Endodermal cell (in vitro differentiated cells): ENCODE measurements around the gene COL18A1. TPM values are rescaled to one million over a fixed set of nuclear protein-coding genes. Genes with fewer than 3 reads are reported as not detected.

ENCODE experiments used
- DNase-seq: peaks from one replicate; pipeline ENCODE4 v3.0.0-alpha.2; 2017
- H3K27ac ChIP-seq: 2 replicates; pipeline ENCODE4 v1.5.1; 2013; ENCODE audit warnings: mild to moderate bottlenecking, low read depth, low read length, moderate library complexity
- H3K27me3 ChIP-seq: 2 replicates; pipeline ENCODE4 v1.6.1; 2013; ENCODE audit warnings: mild to moderate bottlenecking, low read length, moderate library complexity; ENCODE audit not compliant: insufficient read depth, control insufficient read depth, poor library complexity, severe bottlenecking
- H3K36me3 ChIP-seq: 2 replicates; pipeline ENCODE4 v1.7.0; 2013; ENCODE audit warnings: mild to moderate bottlenecking, low read length, moderate library complexity; ENCODE audit not compliant: control insufficient read depth, insufficient read depth
- H3K4me1 ChIP-seq: one replicate; pipeline ENCODE4 v1.7.0; 2013; ENCODE audit warnings: low read length; ENCODE audit not compliant: control insufficient read depth, insufficient read depth
- H3K4me3 ChIP-seq: 2 replicates; pipeline ENCODE4 v1.5.1; 2013; ENCODE audit warnings: mild to moderate bottlenecking, low read length, moderate library complexity
- H3K9ac ChIP-seq: 2 replicates; pipeline ENCODE4 v1.6.1; 2013; ENCODE audit warnings: mild to moderate bottlenecking, low read length, moderate library complexity; ENCODE audit not compliant: poor library complexity, severe bottlenecking; ENCODE audit errors: extremely low read depth
- H3K9me3 ChIP-seq: 2 replicates; pipeline ENCODE4 v1.6.1; 2013; ENCODE audit warnings: mild to moderate bottlenecking, low read length, moderate library complexity; ENCODE audit not compliant: control insufficient read depth
- H3K27ac Mint-ChIP-seq: 2 replicates; pipeline ENCODE4 v1.8.0; 2020; ENCODE audit warnings: mixed read lengths
- H3K27me3 Mint-ChIP-seq: 2 replicates; pipeline ENCODE4 v1.8.0; 2021; ENCODE audit warnings: mild to moderate bottlenecking, mixed read lengths; ENCODE audit not compliant: insufficient read depth
- H3K36me3 Mint-ChIP-seq: 2 replicates; pipeline ENCODE4 v1.8.0; 2020; ENCODE audit warnings: low read depth, mixed read lengths
- H3K4me1 Mint-ChIP-seq: 2 replicates; pipeline ENCODE4 v1.8.0; 2020; ENCODE audit warnings: mixed read lengths
- H3K4me3 Mint-ChIP-seq: 2 replicates; pipeline ENCODE4 v1.8.0; 2020; ENCODE audit warnings: mild to moderate bottlenecking, moderate library complexity, mixed read lengths
- H3K9me3 Mint-ChIP-seq: 2 replicates; pipeline ENCODE4 v1.8.0; 2020; ENCODE audit warnings: mild to moderate bottlenecking, mixed read lengths
- WGBS, 2 experiments: methylation state at CpG; one replicate each; pipeline versions ENCODE4 v1.1.5 to v1.1.7; 2013; ENCODE audit warnings: missing lambda C conversion rate in 2 of 2, mixed read lengths in 1 of 2; ENCODE audit not compliant: insufficient coverage in 1 of 2, insufficient read length in 1 of 2; 5-methylcytosine and 5-hydroxymethylcytosine counted together
- total RNA-seq, 2 donors: library from RNA; stranded (reverse); fragmentation: NEBNext Ultra II Directional in 1 of 2; extraction: Animal tissue kit (Norgen Biotek cat#: 25700) in 1 of 2; gene quantifications; 2 replicates in 1 of 2; 3 replicates in 1 of 2; pipeline ENCODE4 v1.2.1, GENCODE V29; 2021
- TF ChIP-seq, protein P1 (sequence below): fragments of 200-600 bp; sonication (generic); conservative IDR thresholded peaks from 2 replicates; pipeline ENCODE4 v1.5.0; 2021; ENCODE audit warnings: antibody characterized with exemption, mild to moderate bottlenecking

COL18A1 gene
- total RNA-seq, 2 donors from 2014 or later = 332 to 398 TPM

DNA sequence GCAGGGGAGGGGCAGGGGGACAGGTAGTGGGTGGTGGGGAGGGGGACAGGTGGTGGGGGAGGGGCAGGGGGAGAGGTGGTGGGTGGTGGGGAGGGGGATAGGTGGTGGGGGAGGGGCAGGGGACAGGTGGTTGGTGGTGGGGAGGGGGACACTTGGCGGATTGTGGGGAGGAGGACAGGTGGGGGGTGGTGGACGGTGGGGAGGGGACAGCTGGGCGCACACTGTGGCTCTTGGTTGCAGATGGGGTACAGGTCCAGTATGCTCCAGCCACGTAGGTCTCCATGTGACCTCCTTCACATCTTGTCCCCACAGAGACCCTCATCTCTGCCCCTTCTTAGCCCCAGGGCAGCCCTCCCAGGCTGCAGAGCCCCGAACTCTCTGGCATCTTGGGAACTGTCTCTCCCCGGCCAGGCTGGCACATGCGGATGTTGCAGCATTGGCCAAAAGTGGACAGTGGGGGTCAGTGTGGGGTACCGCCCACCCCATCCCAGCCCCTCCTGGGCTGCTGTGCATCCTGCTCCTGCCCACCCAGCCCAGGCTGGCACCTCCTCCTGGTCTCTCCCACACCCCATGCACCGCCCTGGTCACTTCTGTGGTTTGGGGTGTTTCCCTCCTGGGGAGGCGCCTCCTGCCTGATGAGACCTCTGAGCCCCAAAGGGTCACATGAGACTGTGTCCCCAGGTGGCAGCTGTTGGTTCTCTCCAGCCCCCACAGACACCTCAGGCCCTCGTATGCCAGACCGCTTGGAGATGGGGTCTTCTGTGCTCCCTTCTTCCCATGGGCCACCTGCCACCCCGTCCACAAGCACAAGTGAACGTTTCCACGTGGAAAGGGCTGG lies 144.9 kb downstream of the COL18A1 start:
- Mint-ChIP-seq H3K27ac (no peak overlapping the region), H3K27me3 (peaks cover 22% of the 10 kb centered on the region), H3K36me3 (no peaks in the 10 kb centered on the region), H3K9me3 (peaks cover 8% of the 10 kb centered on the region), H3K4me1 (no peaks in the 10 kb centered on the region), H3K4me3 (no peak overlapping the region)
- Histone ChIP-seq H3K4me1 (no peaks in the 10 kb centered on the region), H3K4me3 (no peak overlapping the region), H3K9ac (no peak overlapping the region), H3K9me3 (no peaks in the 10 kb centered on the region), H3K27ac (no peak overlapping the region), H3K27me3 (no peaks in the 10 kb centered on the region), H3K36me3 (no peaks in the 10 kb centered on the region)
- DNase-seq = peak; percentile 47
- 91 to 94% methylated on average over 11 to 13 of the region's 15 CpGs for WGBS, 2 experiments
- TF ChIP-seq, protein P1, sequence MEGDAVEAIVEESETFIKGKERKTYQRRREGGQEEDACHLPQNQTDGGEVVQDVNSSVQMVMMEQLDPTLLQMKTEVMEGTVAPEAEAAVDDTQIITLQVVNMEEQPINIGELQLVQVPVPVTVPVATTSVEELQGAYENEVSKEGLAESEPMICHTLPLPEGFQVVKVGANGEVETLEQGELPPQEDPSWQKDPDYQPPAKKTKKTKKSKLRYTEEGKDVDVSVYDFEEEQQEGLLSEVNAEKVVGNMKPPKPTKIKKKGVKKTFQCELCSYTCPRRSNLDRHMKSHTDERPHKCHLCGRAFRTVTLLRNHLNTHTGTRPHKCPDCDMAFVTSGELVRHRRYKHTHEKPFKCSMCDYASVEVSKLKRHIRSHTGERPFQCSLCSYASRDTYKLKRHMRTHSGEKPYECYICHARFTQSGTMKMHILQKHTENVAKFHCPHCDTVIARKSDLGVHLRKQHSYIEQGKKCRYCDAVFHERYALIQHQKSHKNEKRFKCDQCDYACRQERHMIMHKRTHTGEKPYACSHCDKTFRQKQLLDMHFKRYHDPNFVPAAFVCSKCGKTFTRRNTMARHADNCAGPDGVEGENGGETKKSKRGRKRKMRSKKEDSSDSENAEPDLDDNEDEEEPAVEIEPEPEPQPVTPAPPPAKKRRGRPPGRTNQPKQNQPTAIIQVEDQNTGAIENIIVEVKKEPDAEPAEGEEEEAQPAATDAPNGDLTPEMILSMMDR = no peak

DNA sequence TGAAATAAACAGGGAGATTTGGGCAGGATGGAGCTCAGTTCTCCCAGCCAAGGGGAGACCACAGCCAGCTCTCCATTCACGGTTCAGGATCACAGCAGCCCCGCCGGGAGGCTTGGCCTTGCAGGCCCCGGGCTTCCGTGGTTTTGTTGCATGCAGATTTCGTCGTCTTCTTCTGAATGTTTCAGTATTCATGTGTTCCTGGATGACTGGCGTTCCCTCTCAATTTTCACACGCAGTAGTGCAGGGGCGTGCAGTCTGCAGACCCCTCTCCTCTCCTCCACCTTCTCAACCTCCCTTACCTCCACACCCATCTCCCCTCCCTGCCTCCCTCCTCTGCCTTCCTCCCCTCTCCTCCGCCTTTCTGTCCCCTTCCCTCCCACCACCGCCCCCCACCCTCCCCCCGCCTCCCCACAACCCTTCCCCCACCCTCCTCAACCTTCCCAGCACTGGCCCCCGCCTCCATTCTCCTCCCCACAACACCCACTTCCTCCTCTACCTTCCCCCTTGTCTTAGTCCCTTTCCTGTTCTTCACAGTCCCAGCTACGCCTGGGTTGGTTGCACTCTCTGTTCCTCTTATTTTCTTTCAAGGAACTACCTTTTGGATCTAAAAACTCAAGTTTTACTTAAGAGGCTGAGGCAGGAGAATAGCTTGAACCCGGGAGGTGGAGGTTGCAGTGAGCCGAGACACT lies 145.7 kb downstream of the COL18A1 start:
- peaks cover 22% of the 10 kb centered on the region for H3K27me3 Mint-ChIP-seq
- no peak overlapping the region for H3K27ac Mint-ChIP-seq
- 65 to 71% methylated on average over 13 to 14 of the region's 17 CpGs for WGBS, 2 experiments
- TF ChIP-seq, protein P1 = no peak
- Histone ChIP-seq H3K4me3 (no peak overlapping the region), H3K9ac (no peak overlapping the region), H3K4me1 (no peaks in the 10 kb centered on the region), H3K27me3 (no peaks in the 10 kb centered on the region), H3K36me3 (no peaks in the 10 kb centered on the region), H3K27ac (no peak overlapping the region), H3K9me3 (no peaks in the 10 kb centered on the region)
- peak; percentile 52 for DNase-seq
- H3K4me1 Mint-ChIP-seq = no peaks in the 10 kb centered on the region
- H3K4me3 Mint-ChIP-seq = no peak overlapping the region
- no peaks in the 10 kb centered on the region for H3K36me3 Mint-ChIP-seq
- peaks cover 8% of the 10 kb centered on the region for H3K9me3 Mint-ChIP-seq

DNA sequence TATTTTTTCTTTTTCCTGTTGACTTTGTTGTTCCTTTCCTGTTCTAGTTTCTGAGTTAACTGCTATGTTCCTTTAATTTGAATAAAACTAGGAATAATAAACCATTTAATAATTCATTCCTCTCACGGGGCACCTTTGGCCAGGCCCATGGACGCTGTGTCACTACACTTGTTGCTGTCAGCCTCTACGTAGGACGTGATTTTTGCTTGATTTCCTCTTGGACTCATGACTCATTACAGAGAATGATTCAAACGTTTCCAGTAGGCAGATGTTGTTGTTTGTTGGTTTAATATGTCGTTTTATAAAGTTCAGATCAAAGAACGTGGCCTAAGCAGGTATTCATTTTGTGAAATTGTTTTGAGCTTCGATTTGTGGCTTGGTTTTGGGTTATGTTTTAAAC lies 146.4 kb downstream of the COL18A1 start:
- TF ChIP-seq, protein P1 = no peak
- Histone ChIP-seq H3K9ac (no peak overlapping the region), H3K9me3 (no peaks in the 10 kb centered on the region), H3K36me3 (no peaks in the 10 kb centered on the region), H3K27me3 (no peaks in the 10 kb centered on the region), H3K27ac (no peak overlapping the region), H3K4me3 (no peak overlapping the region), H3K4me1 (no peaks in the 10 kb centered on the region)
- no peaks in the 10 kb centered on the region for H3K36me3 Mint-ChIP-seq
- 80 to 83% methylated on average over 8 of the region's 8 CpGs for WGBS, 2 experiments
- no peaks in the 10 kb centered on the region for H3K4me1 Mint-ChIP-seq
- peak; percentile 2 for DNase-seq
- peaks cover 8% of the 10 kb centered on the region for H3K9me3 Mint-ChIP-seq
- no peak overlapping the region for H3K27ac Mint-ChIP-seq
- H3K4me3 Mint-ChIP-seq = no peak overlapping the region
- peaks cover 22% of the 10 kb centered on the region for H3K27me3 Mint-ChIP-seq
